Smooth muscle cell (in vitro differentiated cells): ENCODE results near the gene CNTN4. TPM values are rescaled to one million over a fixed set of nuclear protein-coding genes. Genes with fewer than 3 reads are reported as not detected.

Experiments
- DNase-seq: peaks from one replicate; lab custom pipeline; 2025; ENCODE audit not compliant: unreplicated experiment; lab: John Stamatoyannopoulos, UW
- H2AFZ ChIP-seq: fragments of 200-600 bp; sonication (generic); 2 replicates; pipeline ENCODE4 v1.6.0; 2016; ENCODE audit warnings: antibody characterized with exemption, low read depth, mild to moderate bottlenecking
- H3F3A ChIP-seq: fragments of 200-600 bp; sonication (generic); 2 replicates; pipeline ENCODE4 v1.6.0; 2017; ENCODE audit warnings: antibody characterized with exemption, low read depth
- H3K27ac ChIP-seq: fragments of 200-600 bp; sonication (generic); 2 replicates; pipeline ENCODE4 v1.5.1; 2016; ENCODE audit warnings: low read depth, mild to moderate bottlenecking
- H3K27me3 ChIP-seq: fragments of 200-600 bp; sonication (generic); 2 replicates; pipeline ENCODE4 v1.6.1; 2016; ENCODE audit warnings: low read depth, mild to moderate bottlenecking
- H3K36me3 ChIP-seq: fragments of 200-600 bp; sonication (generic); 2 replicates; pipeline ENCODE4 v1.5.1; 2016; ENCODE audit warnings: low read depth
- H3K4me1 ChIP-seq: fragments of 200-600 bp; sonication (generic); 2 replicates; pipeline ENCODE4 v1.5.1; 2016; ENCODE audit warnings: low read depth
- H3K4me2 ChIP-seq: fragments of 200-600 bp; sonication (generic); 2 replicates; pipeline ENCODE4 v1.6.0; 2016; ENCODE audit warnings: mild to moderate bottlenecking
- H3K4me3 ChIP-seq: fragments of 200-600 bp; sonication (generic); 2 replicates; pipeline ENCODE4 v1.5.1; 2016; ENCODE audit warnings: mild to moderate bottlenecking
- H3K79me2 ChIP-seq: fragments of 200-600 bp; sonication (generic); 2 replicates; pipeline ENCODE4 v1.6.0; 2016; ENCODE audit warnings: low read depth, mild to moderate bottlenecking
- H3K9ac ChIP-seq: fragments of 200-600 bp; sonication (generic); 2 replicates; pipeline ENCODE4 v1.6.0; 2016; ENCODE audit warnings: low read depth
- H3K9me3 ChIP-seq: fragments of 200-600 bp; sonication (generic); replicated peaks from 2 replicates; pipeline ENCODE4 v1.5.1; 2016; ENCODE audit warnings: low read depth
- H4K20me1 ChIP-seq: fragments of 200-600 bp; sonication (generic); 2 replicates; pipeline ENCODE4 v1.6.0; 2016; ENCODE audit warnings: low read depth
- WGBS: methylation state at CpG from one replicate; pipeline ENCODE4 v1.1.7; 2016; ENCODE audit warnings: low lambda C conversion rate; 5-methylcytosine and 5-hydroxymethylcytosine counted together
- polyA plus RNA-seq: library from polyadenylated mRNA; unstranded; fragments of >200 nt; fragmentation: Nextera tagmentation; extraction: Ambion mirVana; gene quantifications from 2 replicates; pipeline ENCODE4 v1.2.1, GENCODE V29; 2016
- total RNA-seq: library from RNA; depleted of rRNA; stranded (reverse); fragments of >200 nt; gene quantifications from 2 replicates; pipeline ENCODE4 v1.2.3, GENCODE V29; 2014
- TF ChIP-seq, protein P1 (sequence below): fragments of 200-600 bp; sonication (generic); IDR thresholded peaks from 2 replicates; pipeline ENCODE4 v1.5.1; 2017; ENCODE audit warnings: borderline replicate concordance, mild to moderate bottlenecking, antibody characterized with exemption; ENCODE audit not compliant: insufficient read depth, poor library complexity, severe bottlenecking

Gene CNTN4
- total and polyA plus RNA-seq, 2 experiments from 2014 or later: 12.1 to 15.8 TPM

DNA sequence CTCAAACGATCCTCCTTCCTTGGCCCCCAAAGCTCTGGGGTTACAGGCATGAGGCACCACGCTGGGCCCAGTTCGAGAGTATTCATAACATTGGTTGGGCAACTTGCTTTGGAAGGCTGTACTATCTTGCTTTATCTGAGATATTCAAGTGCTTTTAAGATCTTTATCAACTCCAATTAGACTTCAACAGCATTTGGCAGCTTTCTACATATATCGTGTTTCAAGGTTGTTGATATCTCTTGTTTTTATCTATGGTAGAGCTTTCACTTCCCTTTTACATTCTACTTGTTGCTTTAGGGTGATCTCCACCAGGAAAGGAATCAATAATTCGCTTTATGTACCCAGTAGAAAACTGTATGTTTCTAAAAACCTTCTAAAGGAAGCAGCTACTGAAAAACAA lies 616.2 kb downstream of the CNTN4 start:
- TF ChIP-seq, protein P1, sequence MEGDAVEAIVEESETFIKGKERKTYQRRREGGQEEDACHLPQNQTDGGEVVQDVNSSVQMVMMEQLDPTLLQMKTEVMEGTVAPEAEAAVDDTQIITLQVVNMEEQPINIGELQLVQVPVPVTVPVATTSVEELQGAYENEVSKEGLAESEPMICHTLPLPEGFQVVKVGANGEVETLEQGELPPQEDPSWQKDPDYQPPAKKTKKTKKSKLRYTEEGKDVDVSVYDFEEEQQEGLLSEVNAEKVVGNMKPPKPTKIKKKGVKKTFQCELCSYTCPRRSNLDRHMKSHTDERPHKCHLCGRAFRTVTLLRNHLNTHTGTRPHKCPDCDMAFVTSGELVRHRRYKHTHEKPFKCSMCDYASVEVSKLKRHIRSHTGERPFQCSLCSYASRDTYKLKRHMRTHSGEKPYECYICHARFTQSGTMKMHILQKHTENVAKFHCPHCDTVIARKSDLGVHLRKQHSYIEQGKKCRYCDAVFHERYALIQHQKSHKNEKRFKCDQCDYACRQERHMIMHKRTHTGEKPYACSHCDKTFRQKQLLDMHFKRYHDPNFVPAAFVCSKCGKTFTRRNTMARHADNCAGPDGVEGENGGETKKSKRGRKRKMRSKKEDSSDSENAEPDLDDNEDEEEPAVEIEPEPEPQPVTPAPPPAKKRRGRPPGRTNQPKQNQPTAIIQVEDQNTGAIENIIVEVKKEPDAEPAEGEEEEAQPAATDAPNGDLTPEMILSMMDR: no peak
- H3K9me3 ChIP-seq: no peaks in the 10 kb centered on the region

DNA sequence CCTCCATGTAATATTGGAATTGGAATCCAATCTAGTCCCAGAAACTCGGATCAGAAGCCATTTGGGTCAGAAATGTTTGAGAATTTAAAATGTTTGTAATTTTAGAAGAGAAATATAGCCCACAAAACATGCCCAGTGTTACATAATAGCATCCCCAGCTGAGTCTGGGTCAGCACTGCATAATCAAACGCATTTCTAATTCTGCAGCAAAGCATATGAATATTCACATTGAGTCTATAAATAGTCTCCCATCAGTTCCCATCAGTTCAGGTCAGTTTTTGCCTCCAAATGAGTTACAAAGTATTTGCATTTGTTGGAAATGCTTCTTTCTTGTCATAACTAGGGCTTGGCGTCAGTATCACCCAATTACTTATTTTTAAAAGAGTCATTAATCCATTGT lies 628.4 kb downstream of the CNTN4 start:
- Histone ChIP-seq H3K4me1 (no peaks in the 10 kb centered on the region), H3K4me3 (no peak overlapping the region), H3K27ac (no peak overlapping the region), H3K9me3 (no peaks in the 10 kb centered on the region), H3K9ac (no peak overlapping the region), H2AFZ (no peak overlapping the region), H3F3A (no peaks in the 10 kb centered on the region), H3K79me2 (no peaks in the 10 kb centered on the region), H4K20me1 (no peaks in the 10 kb centered on the region), H3K27me3 (no peaks in the 10 kb centered on the region), H3K36me3 (no peaks in the 10 kb centered on the region), H3K4me2 (no peak overlapping the region)
- 93% methylated on average over 3 of the region's 3 CpGs for WGBS
- TF ChIP-seq, protein P1: no peak
- no peak for DNase-seq

More for the DNA sequence above, 616.2 kb downstream of the CNTN4 start:
- 68% methylated on average over 5 of the region's 5 CpGs for WGBS
- no peak overlapping the region for H3K4me3 ChIP-seq
- no peaks in the 10 kb centered on the region for H3K27me3 ChIP-seq
- H4K20me1 ChIP-seq: no peaks in the 10 kb centered on the region
- no peak overlapping the region for H3K27ac ChIP-seq
- H3K4me2 ChIP-seq: no peak overlapping the region
- no peak overlapping the region for H2AFZ ChIP-seq
- no peaks in the 10 kb centered on the region for H3K79me2 ChIP-seq
- no peak for DNase-seq
- H3F3A ChIP-seq: no peaks in the 10 kb centered on the region
- H3K36me3 ChIP-seq: no peaks in the 10 kb centered on the region
- H3K9ac ChIP-seq: no peak overlapping the region
- no peaks in the 10 kb centered on the region for H3K4me1 ChIP-seq

DNA sequence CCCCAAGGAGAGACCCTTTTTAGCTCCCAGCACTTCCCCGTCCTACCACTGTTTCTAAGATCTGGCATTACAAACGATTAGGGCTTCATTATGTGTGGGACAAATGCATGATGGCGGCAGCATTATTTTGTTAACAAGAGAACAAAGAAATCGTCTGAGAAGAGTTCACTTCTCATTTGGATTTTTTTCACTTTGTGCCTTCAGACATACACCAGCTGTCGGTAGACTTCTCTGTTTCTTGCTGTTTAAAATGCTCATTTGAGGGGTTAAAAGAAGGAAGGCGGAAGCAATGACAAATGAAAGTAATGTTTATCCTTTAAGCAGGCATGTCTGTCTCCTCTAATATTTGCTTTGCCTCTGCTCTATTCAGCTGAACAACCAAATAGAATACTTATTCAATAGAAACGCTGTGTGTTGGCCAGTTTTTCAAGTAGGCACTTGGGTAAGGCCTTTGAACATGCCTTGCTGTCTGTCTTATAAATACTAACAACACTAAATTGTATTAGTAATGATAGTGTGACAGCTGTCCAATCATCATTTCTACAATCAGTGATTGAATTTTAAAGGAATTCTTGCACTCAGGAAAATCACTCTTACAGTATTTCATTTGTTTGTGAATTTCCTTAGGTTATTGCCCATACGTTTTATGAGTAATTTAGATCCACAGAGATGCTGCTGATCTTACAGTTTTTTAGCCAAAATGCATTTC lies 629.1 kb downstream of the CNTN4 start:
- TF ChIP-seq, protein P1: no peak
- Histone ChIP-seq H3K27ac (no peak overlapping the region), H3K9ac (no peak overlapping the region), H2AFZ (no peak overlapping the region), H3K4me2 (no peak overlapping the region), H3K4me3 (no peak overlapping the region), H4K20me1 (no peaks in the 10 kb centered on the region), H3K27me3 (no peaks in the 10 kb centered on the region), H3K79me2 (no peaks in the 10 kb centered on the region), H3K36me3 (no peaks in the 10 kb centered on the region), H3K9me3 (no peaks in the 10 kb centered on the region), H3F3A (no peaks in the 10 kb centered on the region), H3K4me1 (no peaks in the 10 kb centered on the region)
- 92% methylated on average over 8 of the region's 8 CpGs for WGBS
- DNase-seq: no peak

DNA sequence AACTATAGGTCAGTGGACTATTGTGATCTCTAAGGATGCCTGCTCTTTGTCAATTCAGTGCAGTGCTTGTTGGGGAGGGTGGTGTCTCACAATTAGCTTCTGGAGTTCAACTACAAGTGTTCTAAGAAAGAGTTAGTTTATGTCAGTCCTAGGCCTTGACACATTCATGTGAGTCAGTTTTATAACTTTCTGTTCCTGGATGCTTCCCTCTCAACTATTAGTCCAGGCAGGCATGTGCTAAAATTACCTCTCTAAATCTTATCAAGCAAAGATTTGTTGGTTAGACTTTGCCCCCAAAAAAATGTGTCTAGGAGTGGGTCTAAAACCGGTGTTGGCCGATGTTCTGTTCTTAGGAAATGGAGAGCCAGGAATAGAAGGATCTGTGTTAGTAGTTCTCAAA lies 633.2 kb downstream of the CNTN4 start:
- Histone ChIP-seq H3K9me3 (no peaks in the 10 kb centered on the region), H3K9ac (no peak overlapping the region), H3F3A (no peaks in the 10 kb centered on the region), H3K4me1 (no peaks in the 10 kb centered on the region), H4K20me1 (no peaks in the 10 kb centered on the region), H2AFZ (no peak overlapping the region), H3K4me3 (no peak overlapping the region), H3K27ac (no peak overlapping the region), H3K4me2 (no peak overlapping the region), H3K36me3 (no peaks in the 10 kb centered on the region), H3K27me3 (no peaks in the 10 kb centered on the region), H3K79me2 (no peaks in the 10 kb centered on the region)
- 96% methylated on average over 2 of the region's 2 CpGs for WGBS
- DNase-seq: no peak
- TF ChIP-seq, protein P1: no peak
